ENCODE results near the gene B4GALNT2. TPM values are rescaled to one million over a fixed set of nuclear protein-coding genes. Genes with fewer than 3 reads are reported as not detected.

Gene B4GALNT2
- total and polyA plus RNA-seq, 2 of the 8 experiments (the other 6 are each of a cell fraction or from before 2014, with no cell fraction given), result not detected

DNA sequence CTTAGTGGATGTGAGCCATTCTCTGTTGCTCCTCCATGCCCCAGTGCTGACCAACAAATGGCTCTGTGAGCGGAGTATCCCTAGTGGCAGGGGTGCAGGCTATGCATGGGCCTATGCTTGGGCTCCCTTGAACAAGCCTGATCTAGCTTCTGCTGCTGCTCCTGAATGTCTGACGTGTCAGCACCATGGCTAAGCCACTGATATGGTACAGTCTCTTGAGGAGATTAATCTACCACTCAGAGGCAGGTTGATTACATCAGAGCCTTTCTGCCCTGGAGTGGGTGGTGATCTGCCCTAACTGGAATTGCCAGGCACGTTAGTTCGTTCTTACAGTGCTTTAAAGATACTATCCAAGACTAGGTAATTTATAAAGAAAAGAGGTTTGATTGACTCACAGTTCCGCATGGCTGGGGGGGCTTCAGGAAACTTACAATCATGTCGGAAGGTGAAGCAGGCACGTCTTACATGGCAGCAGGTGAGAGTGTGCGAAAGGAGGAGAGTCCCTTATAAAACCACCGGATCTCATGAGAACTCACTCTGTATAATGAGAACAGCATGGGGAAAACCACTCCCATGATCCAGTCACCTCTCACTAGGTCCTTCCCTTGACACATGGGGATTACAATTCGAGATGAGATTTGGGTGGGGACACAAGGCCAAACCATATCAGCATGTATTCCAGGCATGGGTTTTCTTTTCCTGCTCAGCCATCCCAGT lies 41.5 kb upstream of the B4GALNT2 start:
- FAIRE-seq (no peak), DNase-seq (ENCODE audit: low read depth in 1 of 2, low spot score in 2 of 2) (no peak)
- no peak overlapping the region for H2BK12ac ChIP-seq (ENCODE audit: low read depth, low read length)
- no peak overlapping the region for H3K23ac ChIP-seq (ENCODE audit: insufficient read length)
- H2BK20ac ChIP-seq (ENCODE audit: low read length), result no peak overlapping the region
- H3K56ac ChIP-seq (replicated peaks; ENCODE audit: insufficient read length, low read depth, low read length), result no peak overlapping the region
- H4K8ac ChIP-seq (ENCODE audit: extremely low read depth, insufficient read depth, low read length), result no peak overlapping the region
- no peaks in the 10 kb centered on the region for H4K20me1 ChIP-seq (replicated peaks in 1 of 2; ENCODE audit: control insufficient read depth in 1 of 2, insufficient read depth in 2 of 2, low read length in 2 of 2)
- H4K5ac ChIP-seq (ENCODE audit: insufficient read length, low read depth, low read length), result no peak overlapping the region
- CTCF ChIA-PET (ENCODE audit: partially characterized antibody), result interaction anchor here (1.0 to 1.9 kb wide), 2 partner anchors 84 to 212 kb away, joined by 3 to 5 read pairs; no protein-coding TSS in a partner anchor
- H4K91ac ChIP-seq (replicated peaks; ENCODE audit: insufficient read length, low read length), result no peak overlapping the region
- H2AK5ac ChIP-seq (ENCODE audit: low read depth, low read length), result no peak overlapping the region
- H3K4me1 ChIP-seq (replicated peaks in 1 of 4; ENCODE audit: control insufficient read depth in 3 of 4, insufficient read depth in 4 of 4, low read length in 3 of 4), result peaks cover 0 to 13% (median 3%) of the 10 kb centered on the region in 4 experiments; a peak in 4 of 7 replicates
- no peaks in the 10 kb centered on the region for H3K79me1 ChIP-seq (ENCODE audit: low read depth, low read length)
- H3K18ac ChIP-seq (ENCODE audit: extremely low read depth, low read length), result no peak overlapping the region
- WGBS, 2 experiments (ENCODE audit: extremely low coverage in 1 of 2, insufficient coverage in 1 of 2, insufficient read length in 1 of 2, insufficient replicate concordance in 2 of 2, low coverage in 1 of 2, low lambda C conversion rate in 2 of 2, missing lambda C conversion rate in 1 of 2), result 91% methylated on average over 10 of the region's 10 CpGs; no CpG with 5 or more reads in 1 of the 2 experiments
- no peak overlapping the region for H3K14ac ChIP-seq (ENCODE audit: insufficient read length)
- no peaks in the 10 kb centered on the region; a peak in 1 of 8 replicates for H3K36me3 ChIP-seq (ENCODE audit: control insufficient read depth in 2 of 4, insufficient read depth in 4 of 4, low read length in 3 of 4)
- no peaks in the 10 kb centered on the region for H3K27me3 ChIP-seq (replicated peaks in 1 of 4; ENCODE audit: control insufficient read depth in 3 of 4, extremely low read depth in 1 of 4, insufficient read depth in 3 of 4, low read length in 3 of 4)
- H3K9ac ChIP-seq (replicated peaks in 1 of 4; ENCODE audit: extremely low read depth in 1 of 4, low read depth in 3 of 4, low read length in 3 of 4), result no peak overlapping the region
- no peak overlapping the region for H3K27ac ChIP-seq (ENCODE audit: low read depth, low read length)
- H2BK5ac ChIP-seq (ENCODE audit: low read depth, low read length), result no peak overlapping the region
- no peak overlapping the region for H3K4me3 ChIP-seq (ENCODE audit: extremely low read depth in 1 of 4, insufficient read depth in 2 of 4, low read depth in 3 of 4, low read length in 4 of 4)
- POLR2A ChIA-PET (ENCODE audit: partially characterized antibody), result no interaction called here
- H3K23me2 ChIP-seq (ENCODE audit: low read depth, low read length), result no peaks in the 10 kb centered on the region
- H3K4ac ChIP-seq (replicated peaks; ENCODE audit: insufficient read length, low read depth, low read length), result no peak overlapping the region
- H3K79me2 ChIP-seq (ENCODE audit: control insufficient read depth in 1 of 2, insufficient read depth in 2 of 2, low read length in 2 of 2), result no peaks in the 10 kb centered on the region
- no peak overlapping the region for H3K4me2 ChIP-seq (ENCODE audit: insufficient read depth in 1 of 2, low read depth in 2 of 2, low read length in 2 of 2)
- no peak overlapping the region for H2BK15ac ChIP-seq (ENCODE audit: low read length)
- no peaks in the 10 kb centered on the region for H3K9me3 ChIP-seq (ENCODE audit: insufficient read depth in 2 of 2, low read depth in 1 of 2, low read length in 1 of 2)
- H2BK120ac ChIP-seq (replicated peaks; ENCODE audit: low read depth, low read length), result no peak overlapping the region
- no peak overlapping the region for H2AFZ ChIP-seq (ENCODE audit: low read length)
- TF ChIP-seq POLR2A (IDR thresholded peaks at IDR 0.05; ENCODE audit: control extremely low read depth in 1 of 2, low read depth in 2 of 2, low read length in 2 of 2), result no peak
- TF ChIP-seq YY1 (IDR thresholded peaks at IDR 0.05; ENCODE audit: low read depth, low read length), result no peak
- TF ChIP-seq SIN3A (conservative IDR thresholded peaks at IDR 0.05 in 1 of 2, IDR thresholded peaks at IDR 0.05 in 1 of 2; ENCODE audit: low read depth in 1 of 2, low read length in 2 of 2), result no peak
